IPS-18a (cell line): Measurements from ENCODE around the gene HK2.
"Not testable (repeated sequence)": the region's sequence is repeated elsewhere in the genome, so short reads cannot be mapped to it uniquely, and the experiment has no call there.

Experiments
- H3K27ac ChIP-seq: one replicate; pipeline ENCODE4 v1.5.1; 2013; ENCODE audit warnings: low read length
- H3K27me3 ChIP-seq: one replicate; pipeline ENCODE4 v1.6.1; 2013; ENCODE audit warnings: mild to moderate bottlenecking, low read length; ENCODE audit not compliant: control insufficient read depth, insufficient read depth
- H3K36me3 ChIP-seq: one replicate; pipeline ENCODE4 v1.6.1; 2013; ENCODE audit warnings: low read depth, low read length; ENCODE audit not compliant: control insufficient read depth
- H3K4me1 ChIP-seq: one replicate; pipeline ENCODE4 v1.6.1; 2013; ENCODE audit warnings: low read depth, low read length; ENCODE audit not compliant: control insufficient read depth
- H3K4me3 ChIP-seq: one replicate; pipeline ENCODE4 v1.5.1; 2013; ENCODE audit warnings: low read length
- H3K9ac ChIP-seq: one replicate; pipeline ENCODE4 v1.6.1; 2013; ENCODE audit warnings: mild to moderate bottlenecking, low read length, moderate library complexity
- H3K9me3 ChIP-seq: one replicate; pipeline ENCODE4 v1.6.1; 2013; ENCODE audit warnings: low read depth, low read length; ENCODE audit not compliant: control insufficient read depth

The HK2 gene

DNA sequence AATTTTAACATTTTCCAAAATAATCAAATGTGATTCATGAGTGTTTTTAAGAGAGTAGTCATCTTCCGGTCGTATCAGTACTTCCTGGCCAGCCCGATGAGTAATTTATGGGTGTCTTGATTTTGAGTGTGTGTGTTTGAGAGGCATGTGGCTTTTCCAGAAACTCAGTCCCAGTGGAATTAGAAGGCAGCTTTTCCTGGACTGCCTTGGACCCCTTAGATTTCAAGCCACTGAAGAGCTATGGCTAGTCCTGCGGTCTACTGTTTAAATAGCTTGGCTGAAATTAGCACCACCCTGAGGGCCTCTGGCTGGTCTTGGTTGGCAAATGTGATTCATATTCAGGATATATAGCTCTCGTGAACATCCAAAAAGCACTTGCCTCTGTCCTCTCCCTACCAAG lies 59.4 kb downstream of the HK2 start:
- Histone ChIP-seq H3K36me3 (peaks cover 29% of the 10 kb centered on the region), H3K27ac (no peak overlapping the region), H3K9ac (no peak overlapping the region), H3K4me3 (no peak overlapping the region), H3K4me1 (no peaks in the 10 kb centered on the region), H3K9me3 (no peaks in the 10 kb centered on the region), H3K27me3 (no peaks in the 10 kb centered on the region)

DNA sequence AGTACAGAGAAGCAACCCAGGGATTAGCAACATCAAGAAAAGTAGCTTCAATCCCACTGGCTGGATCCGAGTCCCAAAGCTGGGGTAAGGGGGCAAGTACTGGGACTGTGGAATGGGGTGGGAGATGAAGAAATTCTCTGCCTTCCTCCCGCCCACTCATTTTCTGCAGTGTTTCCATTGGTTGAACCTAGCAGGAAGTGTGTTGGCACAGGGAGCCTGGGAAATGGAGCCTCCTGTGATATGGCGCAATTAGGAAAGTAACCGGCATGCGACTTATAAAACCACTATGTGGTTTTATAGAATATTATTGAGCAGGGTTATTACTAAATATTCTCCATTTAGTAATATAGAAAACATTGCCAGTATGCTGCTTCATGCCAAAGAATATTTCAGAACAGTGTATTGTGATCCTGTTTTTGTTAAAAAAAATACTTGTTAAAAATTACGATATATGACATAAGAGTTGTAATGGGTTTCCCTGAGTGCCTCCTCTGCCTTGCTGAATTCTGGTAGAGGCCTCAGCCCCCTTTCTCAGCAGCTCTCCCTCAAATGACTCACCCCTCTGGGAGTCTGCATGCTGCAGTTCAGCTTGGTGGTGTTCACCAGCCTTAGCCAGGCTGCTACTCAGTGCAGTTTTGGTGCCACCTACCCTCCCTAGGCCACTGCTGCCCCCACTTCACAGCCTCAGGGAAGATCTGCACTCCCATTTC lies 60.5 kb downstream of the HK2 start:
- H3K27me3 ChIP-seq, result no peaks in the 10 kb centered on the region
- H3K36me3 ChIP-seq, result peaks cover 18% of the 10 kb centered on the region
- no peak overlapping the region for H3K9ac ChIP-seq
- no peak overlapping the region for H3K27ac ChIP-seq
- H3K4me1 ChIP-seq, result no peaks in the 10 kb centered on the region
- no peak overlapping the region for H3K4me3 ChIP-seq
- H3K9me3 ChIP-seq, result no peaks in the 10 kb centered on the region

DNA sequence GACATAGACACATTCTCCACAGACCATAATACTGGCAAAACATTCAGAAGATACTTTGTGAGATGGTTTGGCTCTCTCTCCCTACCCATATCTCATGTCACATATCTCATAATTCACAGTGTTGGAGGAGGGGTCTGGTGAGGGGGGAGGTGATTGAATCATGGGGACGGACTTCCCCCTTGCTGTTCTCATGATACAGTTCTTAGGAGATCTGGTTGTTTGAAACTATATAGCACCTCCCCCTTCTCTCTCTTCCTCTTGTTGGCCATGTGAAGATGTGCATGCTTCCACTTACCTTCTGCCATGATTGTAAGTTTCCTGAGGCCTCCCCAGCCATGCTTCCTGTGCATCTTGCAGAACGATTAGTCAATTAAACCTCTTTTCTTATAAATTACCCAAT lies 61.1 kb downstream of the HK2 start:
- no peak overlapping the region for H3K27ac ChIP-seq
- no peaks in the 10 kb centered on the region for H3K9me3 ChIP-seq
- no peak overlapping the region for H3K4me3 ChIP-seq
- H3K27me3 ChIP-seq, result no peaks in the 10 kb centered on the region
- no peaks in the 10 kb centered on the region for H3K4me1 ChIP-seq
- no peak overlapping the region for H3K9ac ChIP-seq
- H3K36me3 ChIP-seq, result peaks cover 12% of the 10 kb centered on the region

DNA sequence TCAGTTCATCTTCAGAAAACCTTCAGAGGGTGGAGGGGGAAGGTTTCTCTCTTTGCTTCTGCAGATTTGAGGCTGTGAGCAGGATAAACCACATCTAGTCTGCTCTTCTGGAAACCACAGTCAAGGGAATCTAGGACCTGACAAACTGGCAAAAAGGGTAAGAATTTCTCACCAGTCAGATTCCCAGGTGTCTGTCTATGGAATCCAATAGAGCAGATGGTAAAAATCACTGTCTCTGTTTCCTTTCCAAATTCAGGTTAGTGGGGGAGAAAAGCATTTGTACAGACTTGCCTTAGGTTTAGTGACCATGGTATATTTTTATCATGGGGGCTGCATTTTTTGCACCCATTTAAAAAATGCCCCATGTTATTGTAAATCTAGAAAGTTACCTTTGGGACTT lies 62.3 kb downstream of the HK2 start:
- peaks cover 4% of the 10 kb centered on the region for H3K36me3 ChIP-seq
- H3K27me3 ChIP-seq, result no peaks in the 10 kb centered on the region
- H3K9ac ChIP-seq, result no peak overlapping the region
- no peak overlapping the region for H3K4me3 ChIP-seq
- no peaks in the 10 kb centered on the region for H3K4me1 ChIP-seq
- H3K9me3 ChIP-seq, result no peaks in the 10 kb centered on the region
- H3K27ac ChIP-seq, result no peak overlapping the region

DNA sequence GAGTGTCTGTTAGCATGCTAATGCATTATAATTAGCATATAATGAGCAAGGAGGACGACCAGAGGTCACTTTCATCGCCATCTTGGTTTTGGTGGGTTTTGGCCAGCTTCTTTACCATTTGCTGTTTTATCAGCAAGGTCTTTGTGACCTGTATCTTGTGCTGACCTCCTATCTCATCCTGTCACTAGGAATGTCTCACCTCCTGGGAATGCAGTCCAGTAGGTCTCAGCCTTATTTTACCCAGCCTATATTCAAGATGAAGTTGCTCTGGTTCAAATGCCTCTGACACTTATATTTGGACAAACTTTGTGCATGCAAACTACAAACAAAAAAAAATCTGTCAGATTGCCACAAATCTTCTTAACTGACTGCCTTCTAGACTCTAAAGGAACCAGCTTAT lies 66.3 kb downstream of the HK2 start:
- not testable (repeated sequence) for H3K9me3 ChIP-seq, H3K36me3 ChIP-seq, H3K27ac ChIP-seq

DNA sequence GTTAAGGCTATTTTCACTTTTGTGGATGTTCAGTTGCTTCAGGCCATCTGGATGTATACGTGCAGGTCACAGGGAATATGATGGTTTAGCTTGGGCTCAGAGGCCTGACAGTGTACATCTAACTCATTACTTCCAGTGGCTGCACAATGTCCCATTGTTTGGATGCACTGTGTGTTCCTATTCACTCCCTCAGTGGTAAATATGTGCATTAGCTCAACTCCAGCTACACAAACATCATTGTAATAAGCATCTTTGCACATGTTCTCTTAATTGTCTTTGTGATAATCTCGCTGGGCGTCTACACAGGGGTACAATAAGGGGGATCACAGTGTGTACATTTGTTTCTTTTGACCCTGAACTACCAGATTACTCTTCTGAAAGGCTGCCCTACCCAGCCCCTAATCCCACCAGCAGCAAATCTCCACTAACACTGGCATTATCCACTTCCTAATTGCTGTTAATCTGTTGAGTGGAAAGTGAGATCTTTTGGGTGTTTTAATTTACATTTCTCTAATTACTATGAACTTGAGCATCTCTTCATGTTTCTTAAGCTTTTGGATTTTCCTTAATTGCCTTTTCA lies 68.4 kb downstream of the HK2 start:
- H3K9ac ChIP-seq, result no peak overlapping the region
- H3K9me3 ChIP-seq, result no peaks in the 10 kb centered on the region
- H3K36me3 ChIP-seq, result no peaks in the 10 kb centered on the region
- no peaks in the 10 kb centered on the region for H3K4me1 ChIP-seq
- no peak overlapping the region for H3K27ac ChIP-seq
- no peaks in the 10 kb centered on the region for H3K27me3 ChIP-seq
- no peak overlapping the region for H3K4me3 ChIP-seq

More for the DNA sequence above, 66.3 kb downstream of the HK2 start:
- not testable (repeated sequence) for H3K9ac ChIP-seq, H3K4me1 ChIP-seq, H3K4me3 ChIP-seq, H3K27me3 ChIP-seq

DNA sequence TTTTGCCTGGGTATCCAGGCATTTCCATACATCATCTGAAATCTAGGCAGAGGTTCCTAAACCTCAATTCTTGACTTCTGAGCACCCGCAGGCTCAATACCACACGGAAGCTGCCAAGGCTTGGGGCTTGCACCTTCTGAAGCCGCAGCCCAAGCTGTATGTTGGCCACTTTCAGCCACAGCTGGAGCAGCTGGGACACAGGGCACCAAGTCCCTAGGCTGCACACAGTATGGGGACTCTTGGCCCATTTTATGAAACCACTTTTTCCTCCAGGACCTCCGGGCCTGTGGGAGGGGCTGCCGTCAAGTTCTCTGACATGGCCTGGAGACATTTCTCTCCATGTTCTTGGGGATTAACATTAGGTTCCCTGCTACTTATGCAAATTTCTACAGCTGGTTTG lies 72.5 kb downstream of the HK2 start:
- H3K4me3 ChIP-seq, result no peak overlapping the region
- H3K9ac ChIP-seq, result no peak overlapping the region
- no peaks in the 10 kb centered on the region for H3K36me3 ChIP-seq
- H3K9me3 ChIP-seq, result no peaks in the 10 kb centered on the region
- H3K27me3 ChIP-seq, result peaks cover 15% of the 10 kb centered on the region
- H3K27ac ChIP-seq, result no peak overlapping the region
- H3K4me1 ChIP-seq, result peaks cover 5% of the 10 kb centered on the region

DNA sequence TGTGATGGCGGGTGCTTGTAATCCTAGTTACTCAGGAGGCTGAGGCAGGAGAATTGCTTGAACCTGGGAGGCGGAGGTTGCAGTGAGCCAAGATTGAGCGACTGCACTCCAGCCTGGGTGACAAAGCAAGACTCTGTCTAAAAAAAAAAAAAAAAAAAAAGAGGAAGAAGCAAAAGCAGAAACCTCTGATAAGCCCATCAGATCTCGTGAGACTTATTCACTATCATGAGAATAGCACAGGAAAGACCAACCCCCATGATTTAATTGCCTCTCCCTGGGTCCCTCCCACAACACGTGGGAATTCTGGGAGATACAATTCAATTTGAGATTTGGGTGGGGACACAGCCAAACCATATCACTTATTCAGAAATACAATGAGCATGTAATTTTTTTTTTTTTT lies 73.6 kb downstream of the HK2 start:
- not testable (repeated sequence) for H3K4me3 ChIP-seq, H3K4me1 ChIP-seq, H3K36me3 ChIP-seq, H3K9me3 ChIP-seq, H3K9ac ChIP-seq, H3K27ac ChIP-seq
- H3K27me3 ChIP-seq, result peaks cover 15% of the 10 kb centered on the region

DNA sequence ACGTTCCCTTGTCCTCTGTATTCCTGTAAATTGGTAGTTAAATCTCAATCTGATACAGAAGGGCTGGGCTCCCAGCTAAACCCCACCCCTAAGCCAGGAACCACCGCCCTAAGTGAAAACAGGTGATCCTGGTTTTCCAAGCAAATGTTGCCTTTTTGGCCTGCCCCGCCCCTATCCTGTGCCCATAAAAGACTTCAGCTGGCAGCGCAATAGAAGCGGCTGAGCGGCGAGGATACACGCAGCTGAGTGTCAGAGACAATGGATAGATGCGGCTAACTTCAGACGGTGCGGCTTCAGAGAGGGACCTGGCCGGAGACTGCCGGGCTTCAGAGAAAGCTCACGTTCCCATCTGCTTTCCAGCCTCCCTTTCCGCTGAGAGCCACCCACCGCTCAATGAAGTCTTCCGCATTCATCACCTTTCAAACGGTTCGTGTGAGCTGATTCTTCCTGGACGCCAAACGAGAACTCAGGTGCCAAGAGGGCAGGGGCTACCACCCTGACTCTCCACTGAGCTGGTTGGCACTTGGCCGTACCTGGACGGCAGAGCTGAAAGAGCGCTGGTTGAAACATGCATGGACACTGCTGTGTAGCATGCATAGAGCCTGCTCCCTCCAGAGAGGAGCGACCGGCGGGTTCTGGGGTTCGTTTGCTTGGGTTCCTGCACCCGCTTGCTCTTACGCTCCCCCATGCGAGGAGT lies 75.0 kb downstream of the HK2 start:
- Histone ChIP-seq H3K27ac (no peak overlapping the region), H3K27me3 (peaks cover 15% of the 10 kb centered on the region), H3K4me3 (peak overlapping the region; percentile 43), H3K9ac (no peak overlapping the region), H3K9me3 (no peaks in the 10 kb centered on the region), H3K36me3 (no peaks in the 10 kb centered on the region), H3K4me1 (peaks cover 5% of the 10 kb centered on the region)

DNA sequence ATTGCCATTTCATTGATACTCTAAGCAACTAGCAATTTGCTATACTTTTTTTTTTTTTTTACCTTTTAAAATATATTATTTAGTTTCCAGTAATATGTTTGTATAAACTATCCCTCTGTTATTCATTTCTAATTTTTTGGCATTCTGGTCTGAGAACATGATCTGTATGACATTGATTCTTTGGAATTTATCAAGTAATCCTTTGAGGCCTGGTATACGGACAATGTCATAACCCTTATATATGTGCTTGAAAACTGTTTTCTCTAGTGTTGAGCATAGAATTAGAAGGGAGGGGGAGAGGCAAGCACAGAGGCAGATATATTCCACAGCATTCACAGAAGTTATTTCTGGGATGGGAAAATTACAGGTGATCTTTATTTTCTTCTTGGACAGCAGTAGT lies 76.3 kb downstream of the HK2 start:
- Histone ChIP-seq H3K27me3 (peaks cover 15% of the 10 kb centered on the region), H3K4me3 (no peak overlapping the region), H3K4me1 (peaks cover 5% of the 10 kb centered on the region), H3K36me3 (no peaks in the 10 kb centered on the region), H3K9ac (no peak overlapping the region), H3K9me3 (no peaks in the 10 kb centered on the region), H3K27ac (no peak overlapping the region)

DNA sequence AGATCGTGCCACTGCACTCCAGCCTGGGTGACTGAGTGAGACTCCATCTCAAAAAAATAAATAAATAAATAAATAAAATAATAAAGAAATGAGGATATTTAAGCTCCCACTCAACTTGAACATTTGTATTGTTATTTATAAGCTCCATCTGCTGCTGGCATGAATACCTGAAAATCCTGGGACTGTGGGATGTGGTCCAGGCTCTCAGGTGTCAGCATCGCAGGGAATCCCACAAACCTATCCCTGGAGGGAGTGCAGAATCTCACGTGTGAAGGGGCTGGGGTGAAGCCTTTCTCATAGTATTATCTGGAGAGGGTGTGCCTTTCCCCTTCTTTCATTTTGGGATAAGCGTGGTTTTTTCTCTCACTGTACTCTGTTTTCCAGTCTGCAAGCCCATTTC lies 77.1 kb downstream of the HK2 start:
- Histone ChIP-seq H3K4me1 (peaks cover 5% of the 10 kb centered on the region), H3K9ac (no peak overlapping the region), H3K27me3 (peaks cover 15% of the 10 kb centered on the region), H3K9me3 (no peaks in the 10 kb centered on the region), H3K27ac (no peak overlapping the region), H3K4me3 (no peak overlapping the region), H3K36me3 (no peaks in the 10 kb centered on the region)

DNA sequence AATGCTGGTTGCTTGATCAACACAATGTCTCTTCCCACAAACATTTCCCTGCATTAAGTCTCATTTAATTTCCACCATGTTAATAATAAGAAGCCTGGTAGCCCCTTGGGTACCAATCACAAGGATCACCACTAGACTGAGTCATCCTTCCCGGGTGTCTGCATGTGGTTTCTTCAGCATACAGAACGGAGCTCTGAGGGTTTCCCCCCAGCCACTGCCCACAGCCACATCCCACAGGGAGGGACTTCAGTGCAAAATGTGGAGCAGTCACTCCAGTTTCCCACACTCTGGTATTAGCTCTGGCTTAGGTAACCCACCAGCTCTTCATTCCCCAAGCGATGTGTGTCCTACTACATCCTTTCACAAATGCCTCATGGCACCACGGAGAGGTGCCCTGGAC lies 81.8 kb downstream of the HK2 start:
- Histone ChIP-seq H3K9me3 (no peaks in the 10 kb centered on the region), H3K9ac (no peak overlapping the region), H3K4me3 (no peak overlapping the region), H3K27me3 (no peaks in the 10 kb centered on the region), H3K36me3 (no peaks in the 10 kb centered on the region), H3K4me1 (no peaks in the 10 kb centered on the region), H3K27ac (no peak overlapping the region)
